A549 (cell line): Measurements from ENCODE around the gene RARB. TPM values are rescaled to one million over a fixed set of nuclear protein-coding genes. Genes with fewer than 3 reads are reported as not detected.
A peak's percentile ranks its signal among the peaks of the same experiment; 100 is the strongest.

Experiments
- ATAC-seq, 2 experiments: fragments of 200-7000 bp in 1 of 2; fragments of >200 bp in 1 of 2; cut with Nextera tagmentation in 1 of 2; cut with Tn5 transposase in 1 of 2; 3 replicates each; pipeline versions ENCODE4 v1.8.0 to v1.9.1; 2018 to 2020; ENCODE audit warnings: mild to moderate bottlenecking in 1 of 2, moderate library complexity in 1 of 2
- CTCF ChIA-PET: fragments of 300-600 bp; sonication (Branson Sonifier 250); formaldehyde crosslinking; extraction: SDS; loops from one replicate; lab custom pipeline; 2021; ENCODE audit warnings: antibody characterized with exemption, inconsistent platforms; lab: Yijun Ruan, JAX
- POLR2A ChIA-PET: fragments of 350-600 bp; formaldehyde crosslinking; extraction: SDS; loops from one replicate; lab custom pipeline; 2021; ENCODE audit warnings: antibody characterized with exemption, inconsistent platforms; lab: Yijun Ruan, JAX
- DNase-seq, 2 experiments: peaks; one replicate each; pipeline versions ENCODE4 v3.0.0 to v3.0.0-alpha.2; 2011 to 2016; ENCODE audit warnings: low read depth in 1 of 2, low spot score in 1 of 2
- FAIRE-seq: peaks from 2 replicates; lab custom pipeline; 2011; peaks lifted over from hg19 to GRCh38; lab: Jason Lieb, UNC
- H3K27ac ChIP-seq, 2 experiments: fragments of >200 bp; sonication (Bioruptor Twin); formaldehyde crosslinking; 3 replicates each; pipeline ENCODE4 v1.5.1; 2016 to 2017
- H3K4me1 ChIP-seq: fragments of >200 bp; sonication (Bioruptor Twin); formaldehyde crosslinking; 3 replicates; pipeline ENCODE4 v1.6.1; 2016
- H3K4me2 ChIP-seq: fragments of >200 bp; sonication (Bioruptor Twin); formaldehyde crosslinking; 3 replicates; pipeline ENCODE4 v1.6.1; 2016
- H3K4me3 ChIP-seq: fragments of >200 bp; sonication (Bioruptor Twin); formaldehyde crosslinking; 3 replicates; pipeline ENCODE4 v1.5.1; 2016
- H3K9me3 ChIP-seq: fragments of >200 bp; sonication (Bioruptor Twin); formaldehyde crosslinking; 3 replicates; pipeline ENCODE4 v1.6.1; 2016
- BHLHE40 ChIP-seq: IDR thresholded peaks from 2 replicates; pipeline ENCODE4 v1.6.1; 2012; ENCODE audit warnings: low read depth, low read length, inconsistent platforms
- CEBPB ChIP-seq, 2 experiments: fragments of >200 bp in 1 of 2; sonication (Bioruptor Twin) in 1 of 2; formaldehyde crosslinking in 1 of 2; IDR thresholded peaks; 2 replicates each; pipeline ENCODE4 v1.6.1; 2012 to 2016
- CHD2 ChIP-seq: fragments of 150-350 bp; IDR thresholded peaks from 2 replicates; pipeline ENCODE4 v1.6.1; 2014; ENCODE audit warnings: low read length; ENCODE audit not compliant: partially characterized antibody
- CHD4 ChIP-seq: fragments of 200-600 bp; sonication (generic); IDR thresholded peaks from 2 replicates; pipeline ENCODE4 v1.6.1; 2016; ENCODE audit warnings: antibody characterized with exemption, mild to moderate bottlenecking, borderline replicate concordance
- FOSB ChIP-seq: fragments of 250-450 bp; sonication (Bioruptor Pico); IDR thresholded peaks from 2 replicates; pipeline ENCODE4 v1.5.0; 2020; ENCODE audit warnings: mild to moderate bottlenecking, moderate library complexity
- FOSL2 ChIP-seq, 2 experiments: fragments of 450-650 bp in 1 of 2; fragments of >200 bp in 1 of 2; sonication (Bioruptor Twin) in 1 of 2; formaldehyde crosslinking; IDR thresholded peaks; 2 replicates each; pipeline versions ENCODE4 v1.5.0 to v1.6.1; 2016 to 2020; ENCODE audit warnings: mild to moderate bottlenecking in 1 of 2, moderate library complexity in 1 of 2
- FOXS1 ChIP-seq: fragments of 250-450 bp; sonication (Bioruptor Pico); IDR thresholded peaks from 2 replicates; pipeline ENCODE4 v1.5.0; 2020; ENCODE audit warnings: mild to moderate bottlenecking, moderate library complexity
- GATA3 ChIP-seq: IDR thresholded peaks from 2 replicates; pipeline ENCODE4 v1.6.1; 2012; ENCODE audit warnings: borderline replicate concordance
- HEYL ChIP-seq: fragments of 250-450 bp; sonication (Bioruptor Pico); IDR thresholded peaks from 2 replicates; pipeline ENCODE4 v1.8.0; 2021; ENCODE audit warnings: mild to moderate bottlenecking, moderate library complexity
- HOXA7 ChIP-seq: fragments of 250-450 bp; sonication (Bioruptor Pico); IDR thresholded peaks from 2 replicates; pipeline ENCODE4 v1.5.0; 2020; ENCODE audit warnings: mild to moderate bottlenecking, moderate library complexity
- JUN ChIP-seq, 2 experiments: fragments of >200 bp; sonication (Bioruptor Twin); formaldehyde crosslinking; IDR thresholded peaks; 2 replicates in 1 of 2; 3 replicates in 1 of 2; pipeline ENCODE4 v1.6.1; 2016 to 2017
- MAFK ChIP-seq: fragments of 450-650 bp; IDR thresholded peaks from 2 replicates; pipeline ENCODE4 v1.6.1; 2014; ENCODE audit not compliant: partially characterized antibody
- MAZ ChIP-seq: fragments of 150-350 bp; IDR thresholded peaks from 2 replicates; pipeline ENCODE4 v1.6.1; 2014; ENCODE audit warnings: antibody characterized with exemption, low read depth, low read length, borderline replicate concordance
- MYC ChIP-seq: IDR thresholded peaks from 2 replicates; pipeline ENCODE4 v1.6.1; 2012; ENCODE audit warnings: mild to moderate bottlenecking, inconsistent platforms, low read length, improper control_type of control experiment, borderline replicate concordance
- NPAS2 ChIP-seq: fragments of 250-450 bp; sonication (Bioruptor Pico); IDR thresholded peaks from 2 replicates; pipeline ENCODE4 v1.8.0; 2022; ENCODE audit warnings: mild to moderate bottlenecking, moderate library complexity, borderline replicate concordance
- POLR2A ChIP-seq: IDR thresholded peaks from 2 replicates; pipeline ENCODE4 v1.6.1; 2012; ENCODE audit warnings: mild to moderate bottlenecking, low read length
- RAD21 ChIP-seq, 2 experiments: fragments of >200 bp in 1 of 2; sonication (Bioruptor Twin) in 1 of 2; formaldehyde crosslinking in 1 of 2; IDR thresholded peaks in 1 of 2; conservative IDR thresholded peaks in 1 of 2; 2 replicates in 1 of 2; 3 replicates in 1 of 2; pipeline ENCODE4 v1.6.1; 2012 to 2018; ENCODE audit warnings: inconsistent platforms in 1 of 2
- RARB ChIP-seq: fragments of 250-450 bp; sonication (Bioruptor Pico); IDR thresholded peaks from 2 replicates; pipeline ENCODE4 v1.8.0; 2021; ENCODE audit warnings: mild to moderate bottlenecking, moderate library complexity
- SMC3 ChIP-seq: fragments of >200 bp; sonication (Bioruptor Twin); formaldehyde crosslinking; IDR thresholded peaks from 3 replicates; pipeline ENCODE4 v1.6.1; 2018; ENCODE audit warnings: inconsistent platforms
- SREBF2 ChIP-seq: fragments of 450-650 bp; IDR thresholded peaks from 2 replicates; pipeline ENCODE4 v1.6.1; 2014; ENCODE audit warnings: mild to moderate bottlenecking, moderate library complexity
- ZC3H11A ChIP-seq: fragments of 450-650 bp; IDR thresholded peaks from 2 replicates; pipeline ENCODE4 v1.6.1; 2014; ENCODE audit warnings: antibody characterized with exemption, mild to moderate bottlenecking
- ZFP36 ChIP-seq: fragments of 450-650 bp; IDR thresholded peaks from 2 replicates; pipeline ENCODE4 v1.6.1; 2014; ENCODE audit warnings: borderline replicate concordance; ENCODE audit not compliant: partially characterized antibody
- ZSCAN20 ChIP-seq: fragments of 250-450 bp; sonication (Bioruptor Pico); IDR thresholded peaks from 2 replicates; pipeline ENCODE4 v1.8.0; 2022; ENCODE audit warnings: mild to moderate bottlenecking, moderate library complexity
- WGBS: methylation state at CpG from one replicate; pipeline ENCODE4 v1.1.6; 2017; ENCODE audit errors: missing lambda C conversion rate; 5-methylcytosine and 5-hydroxymethylcytosine counted together
- polyA plus RNA-seq, 4 experiments: library from polyadenylated mRNA; depleted of rRNA in 3 of 4; stranded (reverse); fragments of >200 nt; fragmentation: RNase III in 1 of 4; extraction: RNeasy Plus Mini Kit Qiagen cat#74134 plus additional on column Dnase treatment in 1 of 4; gene quantifications; 2 replicates in 3 of 4; 3 replicates in 1 of 4; pipeline ENCODE4 v1.2.3, GENCODE V29; 2011 to 2017
- TF ChIP-seq, protein P1 (sequence below): fragments of >200 bp; sonication (Bioruptor Twin); formaldehyde crosslinking; IDR thresholded peaks from 3 replicates; pipeline ENCODE4 v1.5.1; 2016
- TF ChIP-seq, protein P2 (sequence below): IDR thresholded peaks from 2 replicates; pipeline ENCODE4 v1.6.1; 2012
- TF ChIP-seq, protein P3 (sequence below): fragments of 450-650 bp; IDR thresholded peaks from 2 replicates; pipeline ENCODE4 v1.6.1; 2014; ENCODE audit warnings: antibody characterized with exemption

RARB gene
- polyA plus RNA-seq, 2 of the 4 experiments (the other 2 are of a cell fraction) = 24.5 to 30.8 TPM

DNA sequence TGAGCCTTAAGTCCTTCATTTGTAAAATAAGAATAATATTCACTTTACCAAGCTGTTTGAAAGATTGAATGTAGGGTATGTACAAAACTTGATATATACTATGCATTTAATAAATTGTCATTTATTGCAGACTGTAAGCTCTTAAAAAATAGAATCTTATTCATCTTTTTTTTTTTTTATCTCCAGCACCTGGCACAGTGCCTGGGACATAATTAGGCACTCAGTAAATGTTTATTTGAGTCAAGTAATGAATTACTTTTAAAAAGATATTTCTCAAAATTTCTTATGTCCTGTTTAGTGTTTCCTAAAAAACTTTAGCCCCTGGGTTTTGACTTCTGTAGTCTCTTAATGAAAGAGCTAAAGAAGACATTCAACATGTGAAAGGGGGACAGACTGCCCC is 164.9 kb downstream of the RARB start:
- no peak overlapping the region for H3K4me3 ChIP-seq
- peak overlapping the region; percentile 91 for H3K27ac ChIP-seq
- peak overlapping the region; percentile 68 for H3K4me2 ChIP-seq
- no peak for ATAC-seq
- DNase-seq = no peak
- ChIA-PET CTCF (interaction anchor here (0.6 to 4.8 kb wide), 35 partner anchors 9 to 918 kb away, joined by 3 to 45 read pairs (median 5); partner anchors contain the start of gene RARB), POLR2A (interaction anchor here (1.3 to 2.7 kb wide), 2 partner anchors 165 to 169 kb away, joined by 4 to 46 read pairs; partner anchors contain the start of gene RARB)
- H3K9me3 ChIP-seq = no peaks in the 10 kb centered on the region
- no peak for FAIRE-seq
- peaks cover 58% of the 10 kb centered on the region for H3K4me1 ChIP-seq
- TF ChIP-seq CHD2 = no peak
- no peak for TF ChIP-seq CHD4
- no peak for TF ChIP-seq SREBF2
- no peak for TF ChIP-seq CEBPB (IDR thresholded peaks at IDR 0.05)
- no peak for TF ChIP-seq MAZ
- no peak for TF ChIP-seq JUN (IDR thresholded peaks at IDR 0.05)
- no peak for TF ChIP-seq RAD21 (conservative IDR thresholded peaks at IDR 0.05 in 1 of 2, IDR thresholded peaks at IDR 0.05 in 1 of 2)
- no peak for TF ChIP-seq MYC
- TF ChIP-seq GATA3 = no peak
- TF ChIP-seq ZC3H11A = no peak

DNA sequence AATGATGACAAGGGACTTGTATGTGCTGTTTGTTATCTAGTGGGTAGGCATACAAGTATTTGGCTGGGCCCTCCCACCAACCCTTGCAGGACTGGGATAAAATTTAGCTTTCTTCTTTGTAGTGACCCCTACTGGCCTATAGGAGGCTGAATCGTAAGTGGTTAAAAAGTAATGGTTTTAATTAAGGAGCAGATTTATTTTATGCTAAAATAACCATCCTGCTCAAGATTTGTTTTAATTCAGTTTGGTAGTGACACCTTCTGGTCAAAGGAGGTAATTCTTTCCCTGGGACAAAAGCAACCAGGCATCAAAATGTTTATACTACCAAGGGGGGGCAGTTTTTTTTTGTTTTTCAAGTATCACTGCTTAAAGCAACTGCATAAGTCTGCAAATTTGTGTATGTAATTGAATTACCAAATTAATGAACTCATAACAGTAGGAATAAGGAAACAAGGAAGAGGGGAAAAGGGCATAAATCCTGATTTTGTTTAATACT is 166.0 kb downstream of the RARB start:
- POLR2A ChIA-PET = interaction anchor here (0.6 to 2.7 kb wide), 3 partner anchors 9 to 166 kb away, joined by 3 to 46 read pairs (median 3); partner anchors contain the start of gene RARB
- ATAC-seq (peak; percentile 47 to 59), FAIRE-seq (no peak), DNase-seq (peak in 1 of 2 experiments; percentile 69)
- Histone ChIP-seq H3K9me3 (no peaks in the 10 kb centered on the region), H3K4me2 (peak overlapping the region; percentile 68), H3K27ac (peak overlapping the region; percentile 91), H3K4me3 (no peak overlapping the region), H3K4me1 (peaks cover 54% of the 10 kb centered on the region)
- WGBS = 0% methylated on average over 1 of the region's 1 CpG
- TF ChIP-seq RAD21 (conservative IDR thresholded peaks at IDR 0.05 in 1 of 2, IDR thresholded peaks at IDR 0.05 in 1 of 2) = peak; percentile 78 to 86
- TF ChIP-seq RARB (CRISPR knock-in tag) = no peak
- no peak for TF ChIP-seq NPAS2 (CRISPR knock-in tag)
- no peak for TF ChIP-seq CHD4
- TF ChIP-seq HEYL (CRISPR knock-in tag) = no peak
- TF ChIP-seq, protein P1, sequence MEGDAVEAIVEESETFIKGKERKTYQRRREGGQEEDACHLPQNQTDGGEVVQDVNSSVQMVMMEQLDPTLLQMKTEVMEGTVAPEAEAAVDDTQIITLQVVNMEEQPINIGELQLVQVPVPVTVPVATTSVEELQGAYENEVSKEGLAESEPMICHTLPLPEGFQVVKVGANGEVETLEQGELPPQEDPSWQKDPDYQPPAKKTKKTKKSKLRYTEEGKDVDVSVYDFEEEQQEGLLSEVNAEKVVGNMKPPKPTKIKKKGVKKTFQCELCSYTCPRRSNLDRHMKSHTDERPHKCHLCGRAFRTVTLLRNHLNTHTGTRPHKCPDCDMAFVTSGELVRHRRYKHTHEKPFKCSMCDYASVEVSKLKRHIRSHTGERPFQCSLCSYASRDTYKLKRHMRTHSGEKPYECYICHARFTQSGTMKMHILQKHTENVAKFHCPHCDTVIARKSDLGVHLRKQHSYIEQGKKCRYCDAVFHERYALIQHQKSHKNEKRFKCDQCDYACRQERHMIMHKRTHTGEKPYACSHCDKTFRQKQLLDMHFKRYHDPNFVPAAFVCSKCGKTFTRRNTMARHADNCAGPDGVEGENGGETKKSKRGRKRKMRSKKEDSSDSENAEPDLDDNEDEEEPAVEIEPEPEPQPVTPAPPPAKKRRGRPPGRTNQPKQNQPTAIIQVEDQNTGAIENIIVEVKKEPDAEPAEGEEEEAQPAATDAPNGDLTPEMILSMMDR = peak; percentile 84
- TF ChIP-seq ZFP36 = no peak
- no peak for TF ChIP-seq FOSL2 (IDR thresholded peaks at IDR 0.05)
- TF ChIP-seq FOSL2 (CRISPR knock-in tag; IDR thresholded peaks at IDR 0.05) = no peak
- TF ChIP-seq, protein P2, sequence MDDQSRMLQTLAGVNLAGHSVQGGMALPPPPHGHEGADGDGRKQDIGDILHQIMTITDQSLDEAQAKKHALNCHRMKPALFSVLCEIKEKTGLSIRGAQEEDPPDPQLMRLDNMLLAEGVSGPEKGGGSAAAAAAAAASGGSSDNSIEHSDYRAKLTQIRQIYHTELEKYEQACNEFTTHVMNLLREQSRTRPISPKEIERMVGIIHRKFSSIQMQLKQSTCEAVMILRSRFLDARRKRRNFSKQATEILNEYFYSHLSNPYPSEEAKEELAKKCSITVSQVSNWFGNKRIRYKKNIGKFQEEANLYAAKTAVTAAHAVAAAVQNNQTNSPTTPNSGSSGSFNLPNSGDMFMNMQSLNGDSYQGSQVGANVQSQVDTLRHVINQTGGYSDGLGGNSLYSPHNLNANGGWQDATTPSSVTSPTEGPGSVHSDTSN = no peak
- no peak for TF ChIP-seq MAFK
- no peak for TF ChIP-seq MAZ
- TF ChIP-seq FOXS1 = no peak
- TF ChIP-seq HOXA7 = peak; percentile 45; the same call in 1 of the 2 replicates
- TF ChIP-seq POLR2A = no peak
- 0 out of 5 replicates have a peak, but pooled peaks of 1 of the 2 experiments have one; percentile 20 for TF ChIP-seq JUN (IDR thresholded peaks at IDR 0.05)
- no peak for TF ChIP-seq BHLHE40
- TF ChIP-seq, protein P3, sequence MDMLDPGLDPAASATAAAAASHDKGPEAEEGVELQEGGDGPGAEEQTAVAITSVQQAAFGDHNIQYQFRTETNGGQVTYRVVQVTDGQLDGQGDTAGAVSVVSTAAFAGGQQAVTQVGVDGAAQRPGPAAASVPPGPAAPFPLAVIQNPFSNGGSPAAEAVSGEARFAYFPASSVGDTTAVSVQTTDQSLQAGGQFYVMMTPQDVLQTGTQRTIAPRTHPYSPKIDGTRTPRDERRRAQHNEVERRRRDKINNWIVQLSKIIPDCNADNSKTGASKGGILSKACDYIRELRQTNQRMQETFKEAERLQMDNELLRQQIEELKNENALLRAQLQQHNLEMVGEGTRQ = no peak
- TF ChIP-seq ZSCAN20 (CRISPR knock-in tag) = no peak
- TF ChIP-seq FOSB (CRISPR knock-in tag) = no peak
- peak; percentile 82 for TF ChIP-seq SMC3
- no peak for TF ChIP-seq MYC
- CTCF ChIA-PET = interaction anchor here (0.6 to 4.8 kb wide), 43 partner anchors 9 to 914 kb away, joined by 3 to 45 read pairs (median 4); partner anchors contain the start of gene RARB
